Panc1 (cell line): ENCODE data around the gene PPM1L. TPM values are rescaled to one million over a fixed set of nuclear protein-coding genes. Genes with fewer than 3 reads are reported as not detected.

Source experiments
- ATAC-seq: fragments of 200-7000 bp; cut with Tn5 transposase; 2 replicates; pipeline ENCODE4 v1.9.1; 2020; ENCODE audit warnings: mild to moderate bottlenecking, moderate library complexity
- BruUV-seq: library from RNA; stranded (reverse); fragments of 400-500 nt; replicated peaks from 2 replicates; lab custom pipeline; 2021; lab: Mats Ljungman, UMichigan
- CTCF ChIA-PET: fragments of 300-600 bp; sonication (Branson Sonifier 250); formaldehyde crosslinking; loops from one replicate; lab custom pipeline; 2022; ENCODE audit warnings: antibody characterized with exemption; lab: Charles Lee
- POLR2A ChIA-PET: fragments of 300-600 bp; sonication (Branson Sonifier 250); formaldehyde crosslinking; loops from one replicate; lab custom pipeline; 2022; ENCODE audit warnings: antibody characterized with exemption; lab: Charles Lee
- DNase-seq: peaks from one replicate; pipeline ENCODE4 v3.0.0-alpha.2; 2010; ENCODE audit warnings: low read depth, low spot score
- H3K27ac ChIP-seq: 2 replicates; pipeline ENCODE4 v1.5.1; 2011; ENCODE audit warnings: mild to moderate bottlenecking, low read length, inconsistent platforms
- H3K27me3 ChIP-seq: fragments of 200-500 bp; sonication (Bioruptor generic); 2 replicates; pipeline ENCODE4 v1.6.0; 2014; ENCODE audit warnings: low read length, inconsistent platforms; ENCODE audit not compliant: control insufficient read depth, insufficient read depth
- H3K36me3 ChIP-seq: fragments of 200-500 bp; sonication (Bioruptor generic); 2 replicates; pipeline ENCODE4 v1.5.1; 2014; ENCODE audit warnings: inconsistent platforms, mild to moderate bottlenecking, low read length, moderate library complexity; ENCODE audit not compliant: control insufficient read depth, insufficient read depth
- H3K4me1 ChIP-seq: 2 replicates; pipeline ENCODE4 v1.5.1; 2011; ENCODE audit warnings: inconsistent platforms, mild to moderate bottlenecking, low read length, moderate library complexity; ENCODE audit not compliant: control insufficient read depth, insufficient read depth
- H3K4me3 ChIP-seq, 2 experiments: 2 replicates each; pipeline ENCODE4 v1.5.1; 2011 to 2012; ENCODE audit warnings: low read depth in 2 of 2, low read length in 2 of 2, mild to moderate bottlenecking in 2 of 2, inconsistent platforms in 1 of 2, moderate library complexity in 1 of 2
- H3K9me3 ChIP-seq: fragments of 200-500 bp; sonication (Bioruptor generic); 2 replicates; pipeline ENCODE4 v1.5.1; 2014; ENCODE audit warnings: low read depth, mild to moderate bottlenecking, inconsistent platforms, low read length, moderate library complexity; ENCODE audit not compliant: control insufficient read depth, insufficient read depth
- CTCF ChIP-seq: fragments of 450-650 bp; IDR thresholded peaks from 2 replicates; pipeline ENCODE4 v1.5.1; 2017; ENCODE audit warnings: mild to moderate bottlenecking
- POLR2AphosphoS5 ChIP-seq: IDR thresholded peaks from 2 replicates; pipeline ENCODE4 v1.6.1; 2012; ENCODE audit warnings: mild to moderate bottlenecking, low read depth, low read length, moderate library complexity
- REST ChIP-seq, 2 experiments: IDR thresholded peaks; 2 replicates each; pipeline ENCODE4 v1.6.1; 2011 to 2012; ENCODE audit warnings: low read depth in 2 of 2, control low read depth in 1 of 2, low read length in 1 of 2, mild to moderate bottlenecking in 1 of 2, moderate library complexity in 1 of 2; ENCODE audit not compliant: insufficient read depth in 1 of 2
- SIN3A ChIP-seq: IDR thresholded peaks from 2 replicates; pipeline ENCODE4 v1.6.1; 2012; ENCODE audit warnings: low read depth, mild to moderate bottlenecking, low read length, moderate library complexity, borderline replicate concordance; ENCODE audit not compliant: insufficient read depth
- TCF7L2 ChIP-seq: IDR thresholded peaks from 2 replicates; pipeline ENCODE4 v1.6.1; 2011; ENCODE audit warnings: mild to moderate bottlenecking, low read depth, low read length, inconsistent platforms
- in situ Hi-C: cut with HindIII; loops from 2 replicates; pipeline ENCODE4 v1.10.0; 2016; ENCODE audit warnings: low sequenced_read_pairs, low pct_unique_long_range_greater_than_20kb
- intact Hi-C: fragments of 100-400 bp; cut with micrococcal nuclease; formaldehyde crosslinking; loops from one replicate; pipeline ENCODE4 v1.10.0; 2022; ENCODE audit not compliant: unreplicated experiment
- total RNA-seq: library from RNA; stranded (reverse); gene quantifications from one replicate; pipeline ENCODE4 v1.2.1, GENCODE V29; 2021; ENCODE audit not compliant: unreplicated experiment

Gene PPM1L
- total RNA-seq, 1 experiment from 2014 or later = 23.8 TPM

GRCh38 chr3:160919942-160920341 lies 163.9 kb downstream of the PPM1L start:
- ATAC-seq (no peak), DNase-seq (no peak)
- H3K36me3 ChIP-seq = no peaks in the 10 kb centered on the region
- no peak overlapping the region for H3K27ac ChIP-seq
- ChIA-PET POLR2A (no interaction called here), CTCF (interaction anchor here (0.6 kb wide), 1 partner anchor 508 kb away, joined by 3 read pairs; no protein-coding TSS in a partner anchor)
- no peaks in the 10 kb centered on the region for H3K27me3 ChIP-seq
- intact Hi-C loops = no loop called here
- H3K4me3 ChIP-seq = no peak overlapping the region
- H3K4me1 ChIP-seq = no peaks in the 10 kb centered on the region
- no TSS peak for BruUV-seq
- no peaks in the 10 kb centered on the region for H3K9me3 ChIP-seq
- no peak for TF ChIP-seq REST (IDR thresholded peaks at IDR 0.05; ENCODE audit: insufficient read depth in 1 of 2, low read depth in 2 of 2, low read length in 1 of 2)
- TF ChIP-seq CTCF = no peak
- TF ChIP-seq TCF7L2 = no peak
- no peak for TF ChIP-seq SIN3A
- TF ChIP-seq POLR2AphosphoS5 = no peak
- in situ Hi-C loops = no loop called here

GRCh38 chr3:160921020-160921635 lies 165.1 kb downstream of the PPM1L start:
- TF ChIP-seq POLR2AphosphoS5 = no peak
- TF ChIP-seq TCF7L2 = no peak
- no peak for TF ChIP-seq SIN3A
- peak; percentile 98 for TF ChIP-seq CTCF
- TF ChIP-seq REST (IDR thresholded peaks at IDR 0.05; ENCODE audit: insufficient read depth in 1 of 2, low read depth in 2 of 2, low read length in 1 of 2) = no peak
- Histone ChIP-seq H3K36me3 (no peaks in the 10 kb centered on the region), H3K4me1 (no peaks in the 10 kb centered on the region), H3K4me3 (no peak overlapping the region), H3K9me3 (no peaks in the 10 kb centered on the region), H3K27ac (no peak overlapping the region), H3K27me3 (no peaks in the 10 kb centered on the region)
- DNase-seq (no peak), ATAC-seq (peak; percentile 95)
- CTCF ChIA-PET = no interaction called here
- intact Hi-C loops = no loop called here
- in situ Hi-C loops = no loop called here
- no TSS peak for BruUV-seq
- POLR2A ChIA-PET = no interaction called here
